Left forelimb (tissue), 1 donor: ENCODE data around the gene TLL1.

Source experiments
- DNase-seq: peaks from one replicate; pipeline ENCODE4 v3.0.0-alpha.2; 2018; ENCODE audit warnings: low spot score

TLL1 gene

DNA sequence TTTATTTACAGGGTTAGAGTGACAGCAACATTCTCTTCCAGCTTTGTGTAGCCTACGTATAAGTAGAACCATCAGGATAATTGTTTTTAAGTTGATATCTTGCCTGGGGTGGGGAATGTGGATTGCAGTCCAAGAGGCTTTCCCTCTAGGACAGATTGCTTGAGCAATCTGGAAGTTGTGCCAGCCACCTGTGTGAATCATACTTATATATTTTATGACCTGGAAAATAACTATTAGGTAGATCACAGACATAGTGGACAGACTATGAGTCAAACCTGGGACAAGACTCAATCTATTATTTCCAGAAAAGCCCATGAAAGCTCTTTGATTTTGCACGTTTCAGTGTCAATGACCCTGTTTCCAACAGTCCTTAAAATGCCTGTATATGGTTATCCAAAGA, 98.9 kb downstream of the TLL1 start:
- DNase-seq, result no peak

DNA sequence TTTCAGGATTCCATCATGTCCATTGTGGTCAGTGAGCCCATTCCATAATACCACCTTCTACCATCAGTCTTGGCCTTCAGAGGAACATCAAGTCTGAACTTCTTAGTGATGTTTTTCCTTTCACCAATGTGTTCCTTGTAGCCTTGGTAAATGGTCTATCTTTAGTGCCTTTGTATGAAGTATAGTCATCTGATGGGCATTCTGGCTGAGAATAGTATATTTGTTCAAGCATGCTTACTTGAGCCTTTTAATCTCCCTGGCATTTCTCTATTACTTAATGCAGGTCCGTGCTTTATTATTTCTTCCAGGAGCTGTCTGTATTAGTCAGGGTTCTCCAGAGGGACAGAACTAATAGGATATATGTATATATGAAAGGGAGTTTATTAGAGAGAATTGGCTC, 99.7 kb downstream of the TLL1 start:
- no peak for DNase-seq

DNA sequence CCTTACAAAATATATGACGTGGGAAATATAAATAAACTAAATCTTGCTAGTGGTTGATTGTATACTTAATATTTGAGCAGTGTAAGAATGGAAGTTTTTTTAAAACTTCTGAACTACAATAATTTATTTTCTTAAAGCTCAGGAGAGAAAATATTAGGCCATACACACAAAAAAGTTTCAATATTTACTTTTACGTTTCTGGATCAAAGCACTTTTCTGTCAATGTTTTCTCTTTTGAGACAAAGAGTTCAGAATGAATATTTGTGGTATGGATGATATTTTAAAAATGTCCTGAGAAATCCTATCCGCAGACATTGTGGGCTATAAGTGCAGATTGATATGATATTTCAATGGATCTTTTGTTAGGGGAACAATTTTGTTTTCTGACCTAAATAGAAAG, 109.9 kb downstream of the TLL1 start:
- no peak for DNase-seq

DNA sequence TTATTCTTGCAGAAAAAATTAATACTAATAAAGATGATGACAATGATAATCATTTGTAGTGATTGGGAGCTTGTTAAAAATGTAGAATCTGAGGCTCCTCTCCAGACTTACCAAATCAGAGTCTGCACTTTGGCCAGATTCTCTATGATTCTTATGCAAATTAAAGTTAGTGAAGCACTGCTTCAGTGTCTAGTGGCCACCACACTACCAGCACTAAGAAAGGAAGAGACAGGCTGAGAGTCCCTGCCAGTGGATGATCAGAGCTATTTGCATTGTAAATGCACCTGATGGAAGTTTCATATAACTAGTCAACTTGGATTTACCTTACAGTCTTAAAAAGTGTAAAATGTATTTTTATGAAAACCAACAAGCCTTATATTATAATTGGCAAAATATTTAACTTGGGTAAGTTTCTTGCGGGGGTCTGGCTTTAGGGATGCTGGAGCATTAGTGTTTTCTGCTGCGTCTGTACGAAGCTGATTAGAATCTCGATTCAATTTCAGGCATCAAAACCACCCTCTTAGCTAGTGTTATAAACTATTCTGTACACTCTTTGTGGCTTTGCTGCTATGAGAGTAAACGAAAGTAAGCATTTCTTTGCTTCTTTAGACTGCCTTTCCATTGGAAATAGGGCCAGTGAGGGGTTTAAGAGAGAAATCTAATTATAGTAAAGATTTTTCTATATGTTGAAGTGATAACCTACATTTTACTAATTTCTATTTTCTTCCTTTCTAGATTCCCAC, 114.1 kb downstream of the TLL1 start:
- DNase-seq, result no peak

DNA sequence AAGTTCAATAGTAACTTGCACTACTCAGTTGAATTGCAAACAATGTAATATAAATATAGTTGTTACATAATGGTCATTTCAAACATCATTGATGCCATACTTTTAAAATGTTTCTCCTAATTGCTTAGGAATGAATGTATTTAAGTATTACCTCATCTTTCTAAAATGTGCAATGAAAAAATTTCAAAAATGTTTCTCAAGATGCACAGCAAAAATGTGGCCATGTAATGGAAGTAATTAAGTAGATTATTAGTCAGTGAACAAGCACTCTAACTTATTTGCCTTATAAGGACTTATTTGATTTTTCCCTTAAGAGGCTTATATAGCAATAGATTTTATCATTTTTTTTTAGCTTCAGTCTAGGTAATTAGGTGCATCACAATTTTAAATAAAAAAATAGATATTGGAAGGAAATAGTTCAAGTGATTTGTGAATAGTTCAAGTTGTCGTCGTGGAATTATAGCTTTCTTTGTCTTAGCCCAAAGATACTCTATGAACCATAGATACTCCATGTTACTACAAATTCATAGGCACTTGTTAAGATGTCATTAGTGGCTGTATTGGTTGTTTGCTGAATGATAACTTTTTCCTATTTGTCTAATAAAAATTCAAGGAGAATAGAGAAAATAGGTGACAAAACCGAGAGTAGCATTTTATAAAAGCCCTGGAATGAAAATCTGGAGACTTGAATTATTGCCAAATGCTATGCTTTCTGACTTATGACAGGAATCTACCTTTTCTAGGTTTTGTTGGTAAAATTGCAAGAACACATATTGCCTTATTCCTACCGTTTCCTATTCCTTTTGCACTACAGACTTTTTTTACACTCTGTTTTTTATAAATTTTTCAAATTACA, 118.5 kb downstream of the TLL1 start:
- no peak for DNase-seq

DNA sequence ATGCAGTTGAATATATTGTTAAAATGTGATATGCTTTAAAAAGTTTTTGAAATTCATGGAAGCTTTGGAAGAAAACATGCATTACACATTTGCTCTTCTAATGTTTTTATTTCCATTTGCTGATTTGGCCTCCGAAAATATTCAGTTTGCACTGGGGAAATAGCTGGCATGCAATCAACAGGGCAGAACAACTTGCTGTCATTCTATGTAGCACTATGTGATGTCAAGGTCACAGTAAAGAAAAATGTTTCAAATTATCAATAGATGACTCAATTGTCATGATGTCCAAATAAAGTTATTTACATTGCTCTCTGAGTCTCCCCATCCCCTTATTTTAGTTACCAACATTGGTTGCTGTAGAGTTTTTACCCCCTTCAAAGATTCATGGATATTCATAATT, 119.2 kb downstream of the TLL1 start:
- no peak for DNase-seq

DNA sequence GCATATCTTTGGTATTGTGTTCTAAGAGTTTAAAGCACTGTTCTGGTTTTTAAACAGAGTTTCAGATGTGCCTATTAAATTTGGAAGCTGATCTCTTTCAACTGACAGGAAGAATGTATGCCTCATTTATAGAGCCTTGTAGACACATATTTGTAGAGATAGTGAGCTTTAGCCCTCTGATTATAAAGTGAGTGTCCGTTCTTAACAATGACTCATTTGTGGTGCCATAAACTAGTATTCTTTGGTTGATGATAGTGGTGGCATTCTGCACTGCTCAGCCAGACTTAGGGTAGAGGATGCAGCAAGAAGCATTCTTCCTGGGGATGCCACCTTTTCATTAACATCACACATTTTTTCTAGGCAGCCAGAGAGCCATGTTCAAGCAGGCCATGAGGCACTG, 121.7 kb downstream of the TLL1 start:
- DNase-seq, result no peak

DNA sequence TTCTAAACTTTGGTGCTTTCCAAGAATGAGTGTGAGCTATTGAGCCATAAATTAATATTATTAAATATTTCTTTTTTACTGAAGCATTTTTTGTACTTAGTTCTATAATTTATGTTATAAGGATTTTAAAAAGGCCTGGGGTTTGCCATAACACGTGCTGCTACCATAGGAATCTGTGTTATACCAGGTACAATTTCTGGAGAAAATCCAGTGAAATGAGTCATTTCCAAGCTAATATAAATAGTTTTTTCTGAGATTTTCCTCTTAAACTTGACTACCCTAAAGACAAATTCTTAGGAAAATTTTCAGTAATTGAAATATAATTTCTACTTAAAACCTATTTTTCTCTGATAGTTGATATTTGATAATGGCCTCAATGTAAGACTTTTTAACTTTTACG, 130.8 kb downstream of the TLL1 start:
- no peak for DNase-seq

DNA sequence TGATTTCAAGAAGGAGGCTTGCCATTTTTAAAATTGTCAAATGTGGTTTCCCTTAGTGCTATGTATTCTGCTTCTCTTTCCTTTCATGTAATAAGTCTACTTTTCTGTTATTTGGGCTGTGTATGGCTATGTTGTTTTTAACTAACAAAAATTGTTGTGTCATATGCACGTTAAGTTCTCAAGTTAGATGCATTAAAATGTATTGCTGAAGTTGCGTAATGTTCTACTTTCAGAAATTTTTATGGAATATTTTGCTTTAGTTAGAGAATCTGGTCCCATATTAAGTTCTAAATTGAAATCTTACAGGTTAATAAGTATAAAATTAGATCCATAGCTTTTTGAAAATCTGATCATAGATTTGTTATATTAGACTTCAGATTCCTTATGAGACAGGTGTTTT, 133.2 kb downstream of the TLL1 start:
- DNase-seq, result no peak

DNA sequence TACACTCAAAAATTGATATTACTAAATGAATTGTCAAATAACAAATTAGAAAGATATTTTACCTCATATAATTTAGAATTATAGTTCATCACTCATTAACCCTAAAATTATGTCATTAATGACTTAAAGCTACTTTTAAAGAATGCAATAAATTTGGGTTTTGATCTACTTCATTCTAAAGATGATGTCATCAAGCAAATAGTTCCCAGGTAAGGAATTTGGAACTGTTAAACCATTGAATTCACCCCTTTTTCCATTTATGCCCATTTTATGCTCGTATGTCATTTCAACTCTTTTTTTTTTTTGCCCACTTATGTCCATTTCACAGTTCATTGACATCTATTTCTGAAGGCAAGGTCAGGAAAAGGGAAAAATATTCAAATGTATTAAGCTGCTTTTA, 135.5 kb downstream of the TLL1 start:
- no peak for DNase-seq

DNA sequence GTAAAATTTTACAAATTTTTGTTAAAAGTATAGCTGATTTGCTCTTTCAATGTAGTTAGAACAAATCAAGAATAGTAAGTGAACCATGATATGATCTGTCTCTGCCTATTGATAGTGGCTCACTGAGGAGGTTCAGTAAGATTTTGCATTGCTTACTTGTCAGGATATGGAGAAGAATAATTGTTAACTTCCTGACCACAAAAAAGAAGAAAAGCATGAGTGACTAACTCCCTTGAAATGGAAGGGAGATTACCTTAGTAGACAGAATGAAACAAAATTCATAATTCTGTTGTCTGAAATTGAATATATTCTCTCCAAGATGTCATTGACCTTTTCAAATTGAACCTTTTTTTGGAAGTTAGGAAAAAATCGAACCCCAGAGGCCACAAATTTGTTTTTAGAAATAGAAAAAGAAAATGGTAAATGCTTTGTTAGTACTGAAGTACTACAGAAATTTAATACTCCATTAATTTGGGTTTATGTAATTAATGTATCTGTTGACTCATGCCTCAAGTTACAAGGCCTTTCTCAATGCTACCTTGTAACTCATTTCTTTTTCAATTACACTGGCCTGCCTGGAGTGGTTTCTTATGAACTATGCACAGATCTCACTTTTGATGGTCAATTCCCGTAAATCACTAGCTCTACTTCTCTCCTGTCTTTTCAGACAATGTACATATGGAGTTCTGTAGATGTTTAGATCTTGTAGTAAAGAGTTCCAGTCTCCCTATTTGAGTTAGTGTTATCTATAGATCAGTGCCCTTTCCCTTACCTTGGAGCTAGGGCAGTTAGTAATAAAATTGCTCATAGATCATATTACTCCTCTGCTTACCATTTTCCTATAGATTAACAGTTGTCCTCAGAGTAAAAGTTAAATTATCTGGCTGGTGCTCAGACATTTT, 139.3 kb downstream of the TLL1 start:
- no peak for DNase-seq

DNA sequence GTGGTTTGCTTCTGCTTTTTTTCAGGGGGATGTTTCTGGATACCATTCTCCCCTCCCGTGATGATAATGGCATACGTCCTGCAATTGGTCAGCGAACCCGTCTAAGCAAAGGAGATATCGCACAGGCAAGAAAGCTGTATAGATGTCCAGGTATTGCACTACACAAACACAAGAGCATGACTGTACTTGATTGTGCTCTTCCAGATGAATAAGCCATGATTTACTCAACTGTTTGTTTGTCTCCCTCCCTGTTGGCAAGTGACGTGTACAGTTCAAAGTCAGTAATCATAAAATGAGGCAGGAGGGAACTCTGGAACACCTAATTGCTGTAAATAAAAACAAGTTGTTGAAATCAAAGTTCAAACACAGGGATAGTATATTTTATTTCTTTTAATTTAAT, 141.4 kb downstream of the TLL1 start:
- DNase-seq, result no peak

DNA sequence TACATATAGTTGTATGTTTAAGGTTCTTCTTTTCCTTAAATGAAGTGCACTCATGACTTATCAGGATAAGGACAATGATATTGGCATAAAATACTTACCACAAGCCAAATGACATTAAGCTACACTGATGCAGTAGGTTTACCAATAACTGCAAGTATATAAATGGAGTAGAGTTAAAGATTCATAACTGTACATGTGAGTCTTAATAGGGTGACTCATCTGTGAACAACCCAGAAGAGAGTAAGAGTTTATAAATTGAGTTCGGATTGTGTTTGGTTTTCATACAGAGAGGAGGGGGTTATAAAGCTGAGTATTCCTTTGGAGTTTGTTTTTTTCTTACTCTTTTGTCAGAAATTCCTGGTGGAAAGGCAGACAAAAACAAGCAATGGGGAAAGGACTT, 144.8 kb downstream of the TLL1 start:
- DNase-seq, result no peak

DNA sequence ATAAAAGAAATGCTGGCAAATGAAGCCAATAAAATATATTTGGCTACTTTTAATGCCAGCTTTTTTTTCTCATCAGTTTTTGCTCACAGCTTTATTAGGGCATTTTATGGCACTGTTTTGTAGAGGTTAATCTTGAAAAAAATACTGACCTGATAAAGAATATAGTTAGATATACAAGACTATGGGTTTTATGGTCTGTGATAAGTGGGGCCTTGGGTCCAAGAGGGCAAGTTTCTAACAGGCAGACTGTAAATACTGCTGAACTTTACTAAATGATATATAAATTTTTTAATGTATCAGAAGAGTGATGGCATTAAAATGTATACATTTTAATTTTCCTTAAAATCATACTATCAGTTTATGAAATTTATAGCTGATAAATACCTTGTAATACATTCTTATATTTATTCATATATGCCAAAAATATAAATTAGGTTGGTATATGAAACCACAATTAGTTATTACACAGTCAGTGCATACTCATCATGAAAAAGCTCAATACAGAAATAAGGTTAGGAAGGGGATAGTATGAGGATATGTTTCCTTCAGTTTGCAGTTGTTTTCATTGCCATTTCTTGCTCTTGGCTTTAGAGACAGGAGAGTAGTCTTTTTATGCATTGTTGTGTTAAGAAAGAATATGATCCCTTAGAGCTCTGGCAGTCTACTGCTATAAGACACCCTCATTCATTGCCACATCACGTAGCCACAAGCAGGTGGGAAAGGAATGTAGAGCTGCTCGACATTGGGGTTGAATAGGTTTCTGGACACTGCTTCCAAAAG, 146.6 kb downstream of the TLL1 start:
- DNase-seq, result no peak

DNA sequence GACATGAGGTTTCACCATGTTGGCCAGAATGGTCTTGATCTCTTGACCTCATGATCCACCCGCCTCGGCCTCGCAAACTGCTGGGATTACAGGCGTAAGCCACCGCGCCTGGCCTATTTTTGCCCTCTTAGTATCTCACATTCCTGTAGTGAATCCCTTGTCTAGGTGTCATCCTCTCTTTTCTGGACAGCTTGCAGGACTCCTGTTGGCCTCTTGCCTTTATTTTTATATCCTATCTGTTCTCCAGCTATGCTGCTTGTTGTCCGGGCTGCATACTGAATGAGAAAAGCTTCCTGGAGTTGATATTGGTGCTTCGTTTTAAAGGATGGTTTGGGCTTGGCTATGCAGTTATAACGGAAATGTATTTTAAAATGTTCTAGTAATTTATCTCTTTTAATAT, 148.6 kb downstream of the TLL1 start:
- DNase-seq, result no peak

DNA sequence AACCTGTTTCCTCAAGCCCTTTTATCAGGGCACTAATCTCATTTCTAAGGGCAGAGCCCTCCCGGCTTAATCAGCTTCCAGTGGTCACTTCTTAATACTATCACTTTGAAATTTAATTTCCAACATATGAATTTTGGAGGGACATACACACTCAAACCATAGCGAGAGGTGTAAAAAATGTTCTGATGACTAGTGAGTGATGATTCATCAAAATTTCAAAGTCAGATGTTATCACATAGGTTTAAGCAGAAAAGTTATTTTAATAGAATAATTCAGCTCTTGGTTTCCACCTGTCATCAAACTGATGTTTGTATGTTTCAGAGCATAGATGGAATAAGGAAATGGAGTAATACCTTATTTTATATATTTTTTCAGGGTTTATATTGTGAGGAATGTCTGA, 161.9 kb downstream of the TLL1 start:
- no peak for DNase-seq

DNA sequence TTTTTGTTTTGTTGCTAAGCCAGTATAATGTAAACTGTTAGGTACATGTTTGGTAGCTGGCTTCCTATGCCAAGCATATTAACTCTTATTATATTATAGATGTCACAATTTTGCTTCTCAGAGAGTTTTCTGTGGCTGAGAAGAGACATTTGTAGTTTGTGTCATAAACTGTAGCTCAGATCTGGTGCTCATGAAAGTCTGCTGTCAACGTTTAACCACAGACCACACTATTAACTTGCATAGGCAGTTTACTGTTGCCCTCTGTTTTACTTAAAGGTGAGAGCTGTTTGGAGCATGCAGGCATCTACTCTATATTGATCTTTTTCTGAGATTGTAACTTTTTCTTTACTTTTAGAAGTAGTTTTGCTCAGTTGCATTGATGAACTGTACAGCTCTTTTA, 166.8 kb downstream of the TLL1 start:
- no peak for DNase-seq

DNA sequence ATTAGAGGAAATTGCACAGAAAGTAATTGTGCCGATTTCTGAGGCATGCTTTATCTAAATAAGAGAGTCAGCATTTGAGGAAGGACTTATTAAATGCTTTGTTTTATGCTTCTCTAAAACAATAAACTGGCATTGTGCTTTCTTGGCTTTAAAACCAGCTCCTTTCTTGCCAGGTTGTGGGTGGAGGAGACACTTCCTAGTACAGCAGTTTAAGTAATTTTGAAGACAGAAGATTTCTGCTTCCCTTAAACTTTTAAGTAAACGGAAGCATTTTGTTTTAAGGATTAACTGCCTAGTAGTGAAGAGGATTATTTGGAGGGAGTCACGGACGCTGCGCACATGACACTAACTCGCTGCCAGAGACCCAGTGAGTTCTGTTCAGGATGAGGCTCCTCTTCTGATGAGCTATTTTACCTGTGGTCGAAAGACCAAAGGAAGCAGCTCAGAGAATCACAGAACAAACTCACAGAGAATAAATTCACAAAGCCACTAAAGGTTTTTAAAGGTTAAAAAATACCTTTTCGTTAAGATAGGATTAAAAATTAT, 169.5 kb downstream of the TLL1 start:
- no peak for DNase-seq

DNA sequence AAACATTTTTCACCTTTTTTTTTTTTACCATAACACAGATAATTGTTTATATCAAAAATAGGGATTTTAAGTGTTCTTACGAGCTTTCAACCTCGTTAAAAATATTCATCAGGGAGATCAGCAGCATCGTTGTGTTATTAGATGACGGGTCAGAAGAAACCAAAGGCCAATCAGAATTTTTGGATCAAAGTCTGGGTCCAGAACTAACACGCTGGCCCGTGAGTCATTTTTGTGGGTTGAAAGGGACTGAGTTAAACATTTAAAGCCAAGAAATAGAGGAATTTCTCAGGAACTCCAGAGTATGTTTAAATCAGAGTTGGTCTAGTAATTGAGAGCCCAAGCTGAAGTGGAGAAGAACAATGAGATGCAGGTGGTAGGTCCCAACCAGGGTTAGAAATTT, 170.8 kb downstream of the TLL1 start:
- DNase-seq, result no peak

DNA sequence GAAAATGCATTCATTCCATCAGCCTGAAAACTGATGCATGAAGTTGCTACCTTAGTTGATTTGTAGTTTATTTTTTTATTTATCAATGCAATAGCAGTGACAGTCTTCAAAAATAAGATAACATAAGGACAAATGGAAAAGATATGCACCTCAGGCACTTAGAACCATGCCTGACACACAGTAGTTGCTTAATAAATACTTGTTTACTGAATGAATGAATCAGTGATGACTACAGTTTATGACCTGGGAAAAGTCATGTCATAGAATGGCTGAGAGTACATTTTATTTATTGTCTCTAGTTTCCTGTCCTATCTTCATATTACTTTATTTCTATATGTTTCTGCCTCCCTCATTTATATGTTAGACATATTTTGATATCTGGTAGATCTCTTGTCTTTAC, 171.8 kb downstream of the TLL1 start:
- no peak for DNase-seq

DNA sequence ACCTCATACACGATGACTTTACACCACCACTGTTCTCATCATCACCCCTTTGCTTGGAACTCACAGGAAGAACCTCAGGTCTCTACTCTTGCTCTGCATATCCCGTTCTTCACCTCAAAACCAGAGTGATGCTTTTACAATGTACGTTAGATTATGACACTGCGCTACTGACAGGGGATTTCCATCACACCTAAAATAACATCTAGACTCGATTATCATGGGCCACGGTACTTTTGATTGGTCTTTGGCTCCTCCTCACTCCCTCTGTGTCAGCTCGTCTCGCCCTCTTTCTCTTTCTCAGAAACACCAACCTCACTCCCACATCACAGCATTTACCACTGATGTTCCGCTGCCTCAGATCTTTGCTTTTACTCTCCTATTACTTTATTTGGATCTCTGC, 172.4 kb downstream of the TLL1 start:
- no peak for DNase-seq

DNA sequence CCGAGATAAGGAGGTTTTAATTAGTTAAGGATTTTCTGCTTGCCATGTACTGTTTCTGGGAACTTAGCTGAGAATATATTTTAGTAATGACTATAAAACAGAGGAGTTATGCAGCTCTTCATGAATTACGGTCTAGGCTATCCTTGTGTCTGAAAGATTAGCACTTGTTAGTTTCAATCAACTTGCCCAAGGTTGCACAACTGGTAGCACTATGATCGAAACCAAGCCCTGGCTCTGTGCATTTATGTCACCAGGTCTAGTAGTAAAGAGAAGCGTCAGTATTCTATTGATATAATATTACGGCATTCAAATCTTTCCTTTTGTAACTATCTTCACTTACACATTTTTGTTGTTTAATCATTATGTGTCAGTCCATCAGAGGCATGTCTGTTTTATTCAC, 176.0 kb downstream of the TLL1 start:
- DNase-seq, result no peak
